Astrocyte of the spinal cord (primary cell): Measurements from ENCODE around the gene ASB2.
A peak's percentile ranks its signal among the peaks of the same experiment; 100 is the strongest.

Experiments
- DNase-seq: peaks from one replicate; pipeline ENCODE4 v3.0.0; 2011; ENCODE audit warnings: low read depth, low spot score
- H3K4me3 ChIP-seq: 2 replicates; pipeline ENCODE4 v1.5.1; 2011; ENCODE audit warnings: low read depth, mild to moderate bottlenecking, low read length, moderate library complexity
- in situ Hi-C: cut with HindIII; loops from 2 replicates; pipeline ENCODE4 v1.10.0; 2017; ENCODE audit warnings: low sequenced_read_pairs
- TF ChIP-seq, protein P1 (sequence below): IDR thresholded peaks from 2 replicates; pipeline ENCODE4 v1.5.1; 2012; ENCODE audit warnings: low read depth, mild to moderate bottlenecking, low read length, inconsistent platforms

ASB2 gene

DNA sequence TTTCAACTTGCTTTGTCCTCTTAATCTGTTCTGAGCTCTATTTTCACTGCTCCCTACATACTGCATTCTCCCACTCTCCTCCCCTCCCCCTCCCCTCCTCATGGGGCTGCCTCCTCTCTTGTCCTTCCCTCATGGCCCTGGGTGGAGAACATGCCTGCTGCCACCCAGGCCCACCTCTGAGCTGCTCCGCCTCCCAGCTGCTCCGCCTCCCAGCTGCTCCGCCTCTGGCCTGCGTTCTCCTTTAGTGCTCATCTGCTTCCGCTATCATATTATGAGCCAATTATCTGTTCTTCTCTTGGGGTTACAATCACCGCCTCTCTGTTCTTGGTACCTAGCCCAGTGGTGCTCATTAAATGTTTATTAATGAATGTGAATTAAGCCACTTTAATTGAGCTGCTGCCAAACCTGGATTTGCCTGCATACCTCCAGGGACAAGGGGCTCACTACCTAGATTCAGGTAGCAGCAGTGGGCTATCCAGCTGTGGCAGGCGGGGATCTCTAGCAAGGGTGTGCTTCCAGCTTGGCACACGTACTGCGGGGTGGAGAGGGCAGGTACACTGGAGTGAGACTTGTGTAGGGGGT is 81.3 kb downstream of the ASB2 start:
- TF ChIP-seq, protein P1, sequence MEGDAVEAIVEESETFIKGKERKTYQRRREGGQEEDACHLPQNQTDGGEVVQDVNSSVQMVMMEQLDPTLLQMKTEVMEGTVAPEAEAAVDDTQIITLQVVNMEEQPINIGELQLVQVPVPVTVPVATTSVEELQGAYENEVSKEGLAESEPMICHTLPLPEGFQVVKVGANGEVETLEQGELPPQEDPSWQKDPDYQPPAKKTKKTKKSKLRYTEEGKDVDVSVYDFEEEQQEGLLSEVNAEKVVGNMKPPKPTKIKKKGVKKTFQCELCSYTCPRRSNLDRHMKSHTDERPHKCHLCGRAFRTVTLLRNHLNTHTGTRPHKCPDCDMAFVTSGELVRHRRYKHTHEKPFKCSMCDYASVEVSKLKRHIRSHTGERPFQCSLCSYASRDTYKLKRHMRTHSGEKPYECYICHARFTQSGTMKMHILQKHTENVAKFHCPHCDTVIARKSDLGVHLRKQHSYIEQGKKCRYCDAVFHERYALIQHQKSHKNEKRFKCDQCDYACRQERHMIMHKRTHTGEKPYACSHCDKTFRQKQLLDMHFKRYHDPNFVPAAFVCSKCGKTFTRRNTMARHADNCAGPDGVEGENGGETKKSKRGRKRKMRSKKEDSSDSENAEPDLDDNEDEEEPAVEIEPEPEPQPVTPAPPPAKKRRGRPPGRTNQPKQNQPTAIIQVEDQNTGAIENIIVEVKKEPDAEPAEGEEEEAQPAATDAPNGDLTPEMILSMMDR = no peak
- DNase-seq = no peak
- H3K4me3 ChIP-seq = no peak overlapping the region

GRCh38 chr14:93893661-93894261 is 82.6 kb downstream of the ASB2 start:
- in situ Hi-C loops = no loop called here
- TF ChIP-seq, protein P1 = no peak
- no peak for DNase-seq
- no peak overlapping the region for H3K4me3 ChIP-seq

More for the DNA sequence above, 81.3 kb downstream of the ASB2 start:
- in situ Hi-C loops = no loop called here

GRCh38 chr14:93892923-93893558 is 83.3 kb downstream of the ASB2 start:
- H3K4me3 ChIP-seq = no peak overlapping the region
- TF ChIP-seq, protein P1 = peak; percentile 100
- in situ Hi-C loops = no loop called here
- peak; percentile 48 for DNase-seq

DNA sequence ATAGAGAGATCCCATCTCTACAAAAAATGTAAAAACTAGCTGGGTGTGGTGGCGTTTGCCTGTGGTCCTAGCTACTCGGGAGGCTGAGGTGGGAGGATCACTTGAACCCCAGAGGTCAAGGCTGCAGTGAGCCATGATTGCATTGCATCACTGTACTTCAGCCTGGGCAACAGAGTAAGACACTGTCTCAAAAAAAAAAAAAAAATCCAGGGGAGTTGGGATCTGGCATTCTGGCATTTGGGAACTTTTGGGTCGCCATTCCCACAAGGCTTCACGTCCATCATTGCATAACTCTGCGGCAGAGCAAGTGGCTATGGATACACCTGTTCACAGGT is 83.9 kb downstream of the ASB2 start:
- in situ Hi-C loops = no loop called here
- TF ChIP-seq, protein P1 = no peak
- no peak overlapping the region for H3K4me3 ChIP-seq
- no peak for DNase-seq

DNA sequence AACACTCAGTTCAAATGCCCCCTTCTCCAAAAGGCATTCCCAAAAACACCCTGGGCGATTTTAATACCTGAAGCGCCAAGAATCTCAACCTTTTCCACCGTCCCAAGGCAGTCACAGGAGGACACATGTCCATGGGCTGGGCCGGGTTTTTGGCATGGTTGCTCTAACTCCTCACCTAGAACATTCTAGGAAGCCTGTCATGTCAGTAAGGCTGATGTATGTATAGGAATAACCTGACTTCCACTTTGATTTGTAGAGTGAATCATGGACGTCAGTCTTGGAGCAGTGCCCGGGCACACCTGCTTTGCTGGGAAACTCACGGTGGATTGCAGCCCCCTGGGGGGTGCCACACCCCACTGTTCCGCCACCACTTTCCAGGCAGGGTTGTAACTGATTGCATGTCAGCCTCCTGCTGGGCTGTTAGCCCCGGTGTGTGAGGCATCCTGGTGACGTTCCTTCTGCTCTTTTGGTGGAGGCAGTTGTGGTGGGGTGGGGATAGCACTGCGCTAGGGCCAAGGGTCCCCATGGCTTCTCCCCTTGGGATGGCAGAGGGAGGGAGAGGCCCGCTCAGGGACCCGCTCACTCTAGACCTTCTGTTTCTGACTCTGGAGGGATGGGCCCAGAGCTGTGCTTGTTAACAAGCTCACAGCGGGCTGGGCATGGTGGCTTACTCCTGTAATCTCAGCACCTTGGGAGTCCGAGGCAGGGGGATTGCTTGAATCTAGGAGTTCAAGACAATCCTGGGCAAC is 84.4 kb downstream of the ASB2 start:
- TF ChIP-seq, protein P1 = no peak
- no peak for DNase-seq
- in situ Hi-C loops = no loop called here
- H3K4me3 ChIP-seq = no peak overlapping the region

DNA sequence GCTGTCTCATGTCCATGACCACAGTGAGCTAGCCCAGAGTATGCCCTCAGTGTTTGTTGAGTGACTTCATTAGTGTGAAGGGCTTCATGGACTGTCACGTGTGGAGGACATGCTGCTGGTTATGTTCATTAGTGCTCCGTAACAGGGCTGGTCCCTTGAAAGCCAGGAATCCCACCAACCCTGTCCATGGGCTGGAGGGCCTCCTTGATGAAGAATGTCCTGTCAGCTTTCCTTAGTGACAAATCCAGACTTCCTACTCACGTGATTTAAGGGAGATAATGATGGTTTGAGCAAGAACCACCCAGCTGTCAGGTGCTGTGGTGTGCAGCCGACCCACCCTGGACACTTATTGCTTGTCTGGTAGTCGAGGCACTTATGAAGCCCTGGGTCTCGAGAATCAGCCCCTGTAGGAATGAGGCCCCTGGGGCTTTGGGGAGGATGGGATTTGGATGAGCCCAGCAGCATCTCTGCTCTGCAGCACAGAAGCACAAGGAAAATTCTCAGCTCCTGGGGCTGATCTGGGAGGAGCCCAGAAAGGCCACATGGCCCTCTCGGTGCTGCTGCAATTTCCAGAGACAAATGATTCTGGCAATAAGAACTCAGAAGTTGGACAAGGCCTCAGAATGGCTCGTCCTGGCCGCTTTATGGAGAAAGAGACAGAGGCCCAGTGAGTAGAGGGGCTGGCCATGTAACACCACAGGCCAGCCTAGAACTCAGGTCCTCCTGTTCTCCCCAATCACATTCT is 86.5 kb downstream of the ASB2 start:
- in situ Hi-C loops = no loop called here
- TF ChIP-seq, protein P1 = no peak
- no peak for DNase-seq
- no peak overlapping the region for H3K4me3 ChIP-seq
